ENCODE results near the gene IQCB1. TPM values are rescaled to one million over a fixed set of nuclear protein-coding genes. Genes with fewer than 3 reads are reported as not detected.

The IQCB1 gene
- total RNA-seq, 1 donor: 15.9 TPM

GRCh38 chr3:121822973-121823372, 11.9 kb downstream of the IQCB1 start:
- no peak overlapping the region for H2AFZ ChIP-seq (ENCODE audit: low read length)
- H3K36me3 ChIP-seq (ENCODE audit: insufficient read depth, low read length): peaks cover 46% of the 10 kb centered on the region
- no peak overlapping the region for H3K4me3 ChIP-seq (ENCODE audit: insufficient read depth, low read length)
- H3K4me2 ChIP-seq (ENCODE audit: insufficient read depth, low read length): no peak overlapping the region
- H3K79me2 ChIP-seq (ENCODE audit: insufficient read depth, low read length): no peaks in the 10 kb centered on the region
- H3K27me3 ChIP-seq (ENCODE audit: insufficient read depth, low read length): no peaks in the 10 kb centered on the region
- TF ChIP-seq, protein P1, sequence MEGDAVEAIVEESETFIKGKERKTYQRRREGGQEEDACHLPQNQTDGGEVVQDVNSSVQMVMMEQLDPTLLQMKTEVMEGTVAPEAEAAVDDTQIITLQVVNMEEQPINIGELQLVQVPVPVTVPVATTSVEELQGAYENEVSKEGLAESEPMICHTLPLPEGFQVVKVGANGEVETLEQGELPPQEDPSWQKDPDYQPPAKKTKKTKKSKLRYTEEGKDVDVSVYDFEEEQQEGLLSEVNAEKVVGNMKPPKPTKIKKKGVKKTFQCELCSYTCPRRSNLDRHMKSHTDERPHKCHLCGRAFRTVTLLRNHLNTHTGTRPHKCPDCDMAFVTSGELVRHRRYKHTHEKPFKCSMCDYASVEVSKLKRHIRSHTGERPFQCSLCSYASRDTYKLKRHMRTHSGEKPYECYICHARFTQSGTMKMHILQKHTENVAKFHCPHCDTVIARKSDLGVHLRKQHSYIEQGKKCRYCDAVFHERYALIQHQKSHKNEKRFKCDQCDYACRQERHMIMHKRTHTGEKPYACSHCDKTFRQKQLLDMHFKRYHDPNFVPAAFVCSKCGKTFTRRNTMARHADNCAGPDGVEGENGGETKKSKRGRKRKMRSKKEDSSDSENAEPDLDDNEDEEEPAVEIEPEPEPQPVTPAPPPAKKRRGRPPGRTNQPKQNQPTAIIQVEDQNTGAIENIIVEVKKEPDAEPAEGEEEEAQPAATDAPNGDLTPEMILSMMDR (IDR thresholded peaks at IDR 0.05; ENCODE audit: extremely low read depth, low read depth, low read length): no peak
- no peak for DNase-seq (ENCODE audit: insufficient read length, low spot score, missing footprints)
- H3K9me3 ChIP-seq (ENCODE audit: low read depth, low read length): peaks cover 2% of the 10 kb centered on the region
- no peak overlapping the region for H3K27ac ChIP-seq (ENCODE audit: low read depth, low read length)
- no peaks in the 10 kb centered on the region for H4K20me1 ChIP-seq (ENCODE audit: insufficient read depth, low read length)
- H3K4me1 ChIP-seq (ENCODE audit: insufficient read depth, low read length): no peaks in the 10 kb centered on the region

GRCh38 chr3:121821421-121822199, 13.2 kb downstream of the IQCB1 start:
- no peaks in the 10 kb centered on the region for H3K4me1 ChIP-seq (ENCODE audit: insufficient read depth, low read length)
- no peaks in the 10 kb centered on the region for H3K27me3 ChIP-seq (ENCODE audit: insufficient read depth, low read length)
- no peaks in the 10 kb centered on the region for H4K20me1 ChIP-seq (ENCODE audit: insufficient read depth, low read length)
- peaks cover 3% of the 10 kb centered on the region for H3K79me2 ChIP-seq (ENCODE audit: insufficient read depth, low read length)
- H3K9me3 ChIP-seq (ENCODE audit: low read depth, low read length): peaks cover 2% of the 10 kb centered on the region
- TF ChIP-seq, protein P1 (IDR thresholded peaks at IDR 0.05; ENCODE audit: extremely low read depth, low read depth, low read length): no peak
- DNase-seq (ENCODE audit: insufficient read length, low spot score, missing footprints): no peak
- no peak overlapping the region for H3K27ac ChIP-seq (ENCODE audit: low read depth, low read length)
- peak overlapping the region; percentile 8 for H3K4me2 ChIP-seq (ENCODE audit: insufficient read depth, low read length)
- H3K4me3 ChIP-seq (ENCODE audit: insufficient read depth, low read length): no peak overlapping the region
- no peak overlapping the region for H2AFZ ChIP-seq (ENCODE audit: low read length)
- peaks cover 42% of the 10 kb centered on the region for H3K36me3 ChIP-seq (ENCODE audit: insufficient read depth, low read length)

- H3K27ac ChIP-seq (ENCODE audit: low read depth, low read length): no peak overlapping the region
- TF ChIP-seq, protein P1 (IDR thresholded peaks at IDR 0.05; ENCODE audit: extremely low read depth, low read depth, low read length): no peak
These were observed 15.6 kb downstream of the IQCB1 start for GRCh38 chr3:121819236-121819635.

GRCh38 chr3:121818578-121818977, 16.3 kb downstream of the IQCB1 start:
- TF ChIP-seq, protein P1 (IDR thresholded peaks at IDR 0.05; ENCODE audit: extremely low read depth, low read depth, low read length): no peak
- no peak overlapping the region for H2AFZ ChIP-seq (ENCODE audit: low read length)
- no peak overlapping the region for H3K4me2 ChIP-seq (ENCODE audit: insufficient read depth, low read length)
- no peaks in the 10 kb centered on the region for H4K20me1 ChIP-seq (ENCODE audit: insufficient read depth, low read length)
- H3K4me1 ChIP-seq (ENCODE audit: insufficient read depth, low read length): no peaks in the 10 kb centered on the region
- H3K9me3 ChIP-seq (ENCODE audit: low read depth, low read length): peaks cover 2% of the 10 kb centered on the region
- no peaks in the 10 kb centered on the region for H3K27me3 ChIP-seq (ENCODE audit: insufficient read depth, low read length)
- H3K27ac ChIP-seq (ENCODE audit: low read depth, low read length): no peak overlapping the region
- no peak overlapping the region for H3K4me3 ChIP-seq (ENCODE audit: insufficient read depth, low read length)
- peaks cover 18% of the 10 kb centered on the region for H3K79me2 ChIP-seq (ENCODE audit: insufficient read depth, low read length)
- DNase-seq (ENCODE audit: insufficient read length, low spot score, missing footprints): no peak
- peaks cover 14% of the 10 kb centered on the region for H3K36me3 ChIP-seq (ENCODE audit: insufficient read depth, low read length)

More at GRCh38 chr3:121819236-121819635, 15.6 kb downstream of the IQCB1 start:
- Histone ChIP-seq H4K20me1 (ENCODE audit: insufficient read depth, low read length) (no peaks in the 10 kb centered on the region), H3K4me2 (ENCODE audit: insufficient read depth, low read length) (no peak overlapping the region), H3K36me3 (ENCODE audit: insufficient read depth, low read length) (peaks cover 21% of the 10 kb centered on the region), H3K79me2 (ENCODE audit: insufficient read depth, low read length) (peaks cover 16% of the 10 kb centered on the region), H3K4me1 (ENCODE audit: insufficient read depth, low read length) (no peaks in the 10 kb centered on the region), H3K27me3 (ENCODE audit: insufficient read depth, low read length) (no peaks in the 10 kb centered on the region), H3K4me3 (ENCODE audit: insufficient read depth, low read length) (no peak overlapping the region), H3K9me3 (ENCODE audit: low read depth, low read length) (peaks cover 2% of the 10 kb centered on the region), H2AFZ (ENCODE audit: low read length) (no peak overlapping the region)
- DNase-seq (ENCODE audit: insufficient read length, low spot score, missing footprints): no peak

Measured in osteoblast (primary cell).